ENCODE measurements around the gene ZNF496.
"Not testable (repeated sequence)": the region's sequence is repeated elsewhere in the genome, so short reads cannot be mapped to it uniquely, and the experiment has no call there.

The ZNF496 gene

GRCh38 chr1:247291833-247292561 is 39.7 kb downstream of the ZNF496 start:
- DNase-seq = peak; percentile 47

GRCh38 chr1:247291161-247291560 is 40.5 kb downstream of the ZNF496 start:
- DNase-seq = peak; percentile 44

DNA sequence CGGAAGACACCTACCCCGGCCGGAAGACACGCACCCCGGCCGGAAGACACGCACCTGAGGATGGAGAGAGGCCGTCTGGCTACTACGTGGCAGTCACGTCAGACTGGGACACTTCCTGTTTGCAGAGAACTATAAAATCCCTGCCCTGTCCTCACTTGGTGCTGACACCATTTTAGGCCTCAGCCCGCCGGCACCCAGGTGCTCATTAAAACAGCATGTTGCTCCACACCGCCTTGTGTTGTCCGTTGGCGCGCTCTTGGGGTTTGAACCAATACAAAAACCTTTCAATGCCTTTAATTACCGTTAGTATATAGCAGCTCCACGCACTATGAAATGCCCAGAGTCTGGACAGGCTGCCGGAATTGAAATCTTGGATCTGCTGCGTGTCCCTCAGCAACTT is 41.1 kb downstream of the ZNF496 start:
- no peak for DNase-seq

DNA sequence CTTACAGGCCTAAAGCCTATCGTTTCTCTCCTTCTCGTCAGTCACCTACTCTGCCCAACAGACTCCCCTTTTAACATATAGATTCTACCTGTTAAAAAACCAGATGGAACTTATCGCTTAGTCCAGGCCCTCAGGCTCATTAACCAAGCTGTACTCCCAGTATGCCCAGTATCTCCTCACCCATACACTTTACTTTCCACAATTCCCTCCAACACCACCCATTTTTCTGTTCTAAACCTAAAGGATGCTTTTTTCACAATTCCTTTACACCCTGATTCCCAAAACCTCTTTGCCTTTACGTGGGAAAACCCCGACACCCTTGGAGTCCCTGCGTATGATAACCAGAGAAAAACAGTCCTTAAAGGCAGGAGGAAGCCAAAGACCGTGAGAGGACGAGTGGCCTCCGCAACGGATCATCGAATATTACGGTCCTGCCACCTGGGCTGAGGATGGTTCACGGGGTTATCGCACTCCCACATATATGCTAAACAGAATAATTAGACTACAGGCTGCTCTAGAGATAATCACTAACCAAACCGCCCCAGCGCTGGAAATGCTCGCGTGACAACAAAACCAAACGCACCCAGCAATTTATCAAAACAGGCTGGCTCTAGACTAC is 42.3 kb downstream of the ZNF496 start:
- peak; percentile 6 for DNase-seq

- DNase-seq = peak; percentile 21
Measured at GRCh38 chr1:247288341-247288740, 43.3 kb downstream of the ZNF496 start.

DNA sequence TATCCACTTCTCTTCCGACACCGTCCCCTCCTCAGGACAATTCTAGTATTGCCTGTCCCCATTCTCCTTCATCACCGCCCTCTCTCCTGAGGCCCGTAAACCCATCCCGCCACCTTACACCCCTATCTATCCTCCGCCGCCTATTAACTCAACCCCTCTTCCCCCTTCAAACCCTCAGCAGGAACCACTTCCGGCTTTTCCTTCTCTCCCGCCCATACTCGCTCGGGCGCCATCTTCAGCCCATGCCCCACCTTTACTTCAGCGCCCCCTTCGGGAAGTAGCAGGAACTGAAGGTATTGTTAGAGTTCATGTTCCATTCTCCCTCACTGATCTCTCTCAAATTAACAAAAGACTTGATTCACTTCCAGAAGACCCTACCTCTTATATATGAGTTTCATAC is 44.2 kb downstream of the ZNF496 start:
- DNase-seq = no peak

GRCh38 chr1:247286134-247286670 is 45.5 kb downstream of the ZNF496 start:
- no peak for DNase-seq

GRCh38 chr1:247281001-247281574 is 50.6 kb downstream of the ZNF496 start:
- no peak for DNase-seq

GRCh38 chr1:247277191-247277590 is 54.5 kb downstream of the ZNF496 start:
- DNase-seq = no peak

- DNase-seq = no peak
Measured at GRCh38 chr1:247274605-247275256, 56.9 kb downstream of the ZNF496 start.

GRCh38 chr1:247273013-247273412 is 58.7 kb downstream of the ZNF496 start:
- no peak for DNase-seq

DNA sequence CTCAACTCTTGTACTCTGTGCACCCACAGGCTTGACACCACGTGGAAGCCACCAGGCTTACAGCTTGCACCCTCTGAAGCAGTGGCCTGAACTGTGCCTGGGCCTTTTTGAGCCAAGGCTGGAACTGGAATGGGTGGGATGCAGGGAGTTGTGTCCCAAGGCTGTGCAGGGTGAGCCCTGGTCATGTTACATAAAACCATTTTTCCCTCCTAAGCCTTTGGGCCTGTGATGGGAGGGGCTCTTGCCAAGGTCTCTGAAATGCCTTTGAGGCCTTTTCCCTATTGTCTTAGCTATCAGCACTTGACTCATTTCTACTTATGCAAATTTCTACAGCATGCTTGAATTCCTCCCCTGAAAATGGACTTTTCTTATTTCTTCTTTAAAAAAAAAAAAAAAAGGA is 61.7 kb downstream of the ZNF496 start:
- no peak for DNase-seq

GRCh38 chr1:247269133-247269532 is 62.5 kb downstream of the ZNF496 start:
- no peak for DNase-seq

- no peak for DNase-seq
Measured at GRCh38 chr1:247268390-247269045, 63.1 kb downstream of the ZNF496 start.

- DNase-seq = no peak
Measured at GRCh38 chr1:247266053-247266452, 65.6 kb downstream of the ZNF496 start.

GRCh38 chr1:247255772-247256171 is 75.9 kb downstream of the ZNF496 start, which contains the start of gene VN1R5:
Gene VN1R5, plus strand, starts transcription at chr1:247256072.
- DNase-seq = not testable (repeated sequence)

DNA sequence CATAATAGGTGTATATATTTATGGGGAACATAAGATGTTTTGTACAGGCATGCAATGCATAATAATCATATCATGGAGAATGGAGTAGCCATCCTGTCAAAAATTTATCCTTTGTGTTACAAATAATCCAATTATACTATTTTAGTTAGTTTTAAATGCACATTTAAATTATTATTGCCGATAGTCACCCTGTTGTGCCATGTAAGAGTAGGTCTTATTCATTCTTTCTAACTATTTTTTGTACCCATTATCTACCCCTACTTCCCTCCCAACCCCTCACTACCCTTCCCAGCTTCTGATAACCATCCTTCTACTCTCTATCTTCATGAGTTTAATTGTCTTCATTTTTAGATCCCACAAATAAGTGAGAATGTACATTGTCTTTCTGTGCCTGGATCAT is 84.1 kb downstream of the ZNF496 start:
- DNase-seq = no peak

Measured in islet precursor cell (in vitro differentiated cells).